Testis (tissue), 3 donors: ENCODE data around the gene DCHS2. TPM values are rescaled to one million over a fixed set of nuclear protein-coding genes. Genes with fewer than 3 reads are reported as not detected.

Experiments used
- DNase-seq: peaks from one replicate; pipeline ENCODE4 v3.0.0-alpha.2; 2019
- H3K27ac ChIP-seq, 2 donors: fragments of 200-600 bp; sonication (generic); one replicate each; pipeline ENCODE4 v1.5.1; 2019
- H3K27me3 ChIP-seq: fragments of 200-600 bp; sonication (generic); one replicate; pipeline ENCODE4 v1.5.1; 2019
- H3K36me3 ChIP-seq: fragments of 200-600 bp; sonication (generic); one replicate; pipeline ENCODE4 v1.5.1; 2017; ENCODE audit warnings: low read depth; ENCODE audit errors: missing control alignments
- H3K4me1 ChIP-seq: fragments of 200-600 bp; sonication (generic); one replicate; pipeline ENCODE4 v1.5.1; 2019
- H3K4me3 ChIP-seq, 2 donors: fragments of 200-600 bp; sonication (generic); one replicate each; pipeline ENCODE4 v1.5.1; 2017 to 2019
- H3K9me3 ChIP-seq: fragments of 200-600 bp; sonication (generic); one replicate; pipeline ENCODE4 v1.5.1; 2017
- CTCF ChIP-seq, 3 experiments: fragments of 450-650 bp in 2 of 3; fragments of 200-600 bp in 1 of 3; sonication (generic) in 1 of 3; IDR thresholded peaks; one replicate each; pipeline ENCODE4 v1.5.1; 2016 to 2019; ENCODE audit warnings: antibody characterized with exemption in 3 of 3, mild to moderate bottlenecking in 2 of 3, moderate library complexity in 1 of 3
- POLR2A ChIP-seq: fragments of 450-650 bp; IDR thresholded peaks from one replicate; pipeline ENCODE4 v1.6.1; 2017; ENCODE audit warnings: antibody characterized with exemption, mild to moderate bottlenecking, moderate library complexity
- WGBS, 2 donors: methylation state at CpG; one replicate each; pipeline ENCODE4 v1.1.5; 2018; 5-methylcytosine and 5-hydroxymethylcytosine counted together
- intact Hi-C: fragments of 100-400 bp; cut with DNase I; formaldehyde crosslinking; loops from one replicate; pipeline ENCODE4 v1.15.1; 2023; ENCODE audit warnings: low total_unique reads
- polyA plus RNA-seq: library from polyadenylated mRNA; stranded (reverse); fragments of 350-450 nt; fragmentation: Illumina TruSeq; extraction: RNeasy Lipid Tissue Mini Kit (QIAGEN cat#74804); gene quantifications from one replicate; pipeline ENCODE4 v1.2.3, GENCODE V29; 2014; ENCODE audit warnings: low read depth, low replicate concordance; ENCODE audit not compliant: insufficient read depth
- total RNA-seq, 2 donors: library from RNA; depleted of rRNA; stranded (reverse); fragments of >200 nt; gene quantifications; one replicate each; pipeline ENCODE4 v1.2.3, GENCODE V29; 2016

The DCHS2 gene
- total and polyA plus RNA-seq, 3 donors from 2014 or later: 2.4 to 6.5 (median 4.7) TPM

GRCh38 chr4:154476232-154476631, 15.4 kb downstream of the DCHS2 start:
- no peak for DNase-seq

GRCh38 chr4:154475820-154476219, 15.8 kb downstream of the DCHS2 start:
- WGBS, 2 donors: 45 to 48% methylated on average over 1 of the region's 1 CpG
- H3K27me3 ChIP-seq: no peaks in the 10 kb centered on the region
- H3K36me3 ChIP-seq: no peaks in the 10 kb centered on the region
- intact Hi-C loops: no loop called here
- no peaks in the 10 kb centered on the region for H3K9me3 ChIP-seq
- no peak overlapping the region for H3K27ac ChIP-seq
- DNase-seq: no peak
- H3K4me3 ChIP-seq: no peak overlapping the region
- TF ChIP-seq POLR2A (no peak), CTCF (IDR thresholded peaks at IDR 0.05) (no peak)
- H3K4me1 ChIP-seq: no peaks in the 10 kb centered on the region

More at GRCh38 chr4:154476232-154476631, 15.4 kb downstream of the DCHS2 start:
- Histone ChIP-seq H3K36me3 (no peaks in the 10 kb centered on the region), H3K27me3 (no peaks in the 10 kb centered on the region), H3K27ac (no peak overlapping the region), H3K9me3 (no peaks in the 10 kb centered on the region), H3K4me3 (no peak overlapping the region), H3K4me1 (no peaks in the 10 kb centered on the region)
- intact Hi-C loops: no loop called here
- 67% methylated on average over 1 of the region's 1 CpG for WGBS, 2 donors
- TF ChIP-seq POLR2A (no peak), CTCF (IDR thresholded peaks at IDR 0.05) (no peak)

- Histone ChIP-seq H3K4me3 (no peak overlapping the region), H3K9me3 (no peaks in the 10 kb centered on the region), H3K4me1 (no peaks in the 10 kb centered on the region), H3K27me3 (no peaks in the 10 kb centered on the region), H3K36me3 (no peaks in the 10 kb centered on the region), H3K27ac (no peak overlapping the region)
- 53 to 73% methylated on average over 6 of the region's 6 CpGs for WGBS, 2 donors
- no peak for DNase-seq
- TF ChIP-seq POLR2A: no peak
- no peak for TF ChIP-seq CTCF (IDR thresholded peaks at IDR 0.05)
- intact Hi-C loops: no loop called here
Observed at GRCh38 chr4:154473497-154473896, 18.1 kb downstream of the DCHS2 start.

DNA sequence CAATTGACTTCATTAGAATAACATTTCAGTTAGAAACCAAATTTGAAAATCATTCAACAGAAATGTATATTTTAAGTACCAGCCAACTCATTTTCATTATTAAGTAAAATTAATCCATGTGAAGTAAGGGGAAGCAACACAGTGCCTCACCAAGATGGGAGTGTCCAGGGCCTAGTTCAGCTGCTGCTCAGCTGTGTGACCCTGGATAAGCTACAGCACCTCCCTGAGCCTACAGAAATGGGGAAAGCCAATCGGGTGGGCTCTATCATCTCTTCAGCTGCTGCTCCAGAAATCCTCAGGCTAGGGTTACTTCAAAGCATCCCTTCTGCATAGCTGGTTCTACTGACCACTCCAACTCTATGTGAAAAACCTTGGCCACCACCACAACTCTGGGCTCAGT, 18.7 kb downstream of the DCHS2 start:
- WGBS, 2 donors: 45 to 82% methylated on average over 1 of the region's 1 CpG
- intact Hi-C loops: no loop called here
- Histone ChIP-seq H3K4me3 (no peak overlapping the region), H3K36me3 (no peaks in the 10 kb centered on the region), H3K9me3 (no peaks in the 10 kb centered on the region), H3K4me1 (no peaks in the 10 kb centered on the region), H3K27ac (no peak overlapping the region), H3K27me3 (no peaks in the 10 kb centered on the region)
- no peak for DNase-seq
- TF ChIP-seq POLR2A: no peak
- TF ChIP-seq CTCF (IDR thresholded peaks at IDR 0.05): no peak

DNA sequence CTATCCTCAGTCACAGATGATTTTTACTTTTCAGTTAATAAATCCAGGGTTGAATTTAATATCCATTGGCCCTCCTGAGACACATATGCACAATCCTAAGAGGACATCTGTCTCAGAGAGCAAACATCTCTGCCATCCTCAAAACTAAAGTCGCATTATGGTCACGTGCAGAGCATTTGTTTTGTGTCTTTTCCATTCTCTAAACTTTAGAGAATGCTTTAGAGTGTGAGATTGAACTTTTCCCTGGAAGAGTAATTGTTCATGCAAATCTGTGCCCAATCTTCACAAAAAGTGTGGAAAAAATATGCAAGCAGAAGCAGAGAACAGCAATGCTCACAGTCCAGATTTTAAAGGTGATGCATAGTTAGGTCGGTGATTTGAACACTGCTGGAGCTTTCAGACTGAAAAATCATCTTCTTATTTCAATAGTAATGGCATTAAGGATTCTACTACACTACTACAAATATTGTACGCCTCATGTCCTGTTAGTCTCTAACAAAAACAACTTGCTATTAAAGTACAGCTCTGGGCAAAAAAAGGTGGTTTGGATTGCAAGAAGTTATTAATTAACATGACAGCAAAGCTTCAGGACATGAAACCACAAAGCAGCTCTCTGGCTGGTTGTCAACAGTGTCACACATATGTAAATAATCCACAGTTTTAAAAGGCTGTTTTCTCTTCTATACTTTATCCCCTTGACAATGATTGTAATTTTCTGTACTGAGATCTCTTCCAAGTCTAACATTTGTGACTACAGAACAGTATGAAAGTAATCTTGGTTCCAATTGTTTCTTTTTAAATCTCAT, 19.9 kb downstream of the DCHS2 start:
- no peak for DNase-seq
- 65 to 67% methylated on average over 4 of the region's 4 CpGs for WGBS, 2 donors
- H3K4me3 ChIP-seq: no peak overlapping the region
- intact Hi-C loops: no loop called here
- no peak overlapping the region for H3K27ac ChIP-seq
- H3K9me3 ChIP-seq: no peaks in the 10 kb centered on the region
- no peaks in the 10 kb centered on the region for H3K4me1 ChIP-seq
- H3K27me3 ChIP-seq: no peaks in the 10 kb centered on the region
- TF ChIP-seq POLR2A: no peak
- no peak for TF ChIP-seq CTCF (IDR thresholded peaks at IDR 0.05)
- H3K36me3 ChIP-seq: no peaks in the 10 kb centered on the region
